ENCODE results near the gene WWTR1.

WWTR1 gene

DNA sequence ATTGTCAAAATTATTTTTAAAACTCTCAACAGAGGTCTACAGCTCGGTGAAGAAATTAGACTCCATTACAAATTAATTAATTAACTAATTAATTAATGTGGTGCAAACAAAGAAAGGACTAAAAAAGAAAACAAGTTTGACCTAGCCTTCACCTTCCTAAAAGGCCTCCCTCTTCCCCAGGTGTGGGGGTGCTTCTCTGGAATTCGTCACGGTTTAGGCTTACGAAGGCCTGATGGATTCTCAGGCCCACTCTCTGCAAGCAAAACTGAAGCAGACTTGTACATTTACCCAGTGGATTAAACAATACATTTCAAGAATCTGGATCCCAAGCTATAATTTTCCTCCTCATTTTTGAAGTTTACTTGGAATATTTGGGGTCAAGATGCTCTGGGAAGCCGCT is 94.7 kb downstream of the WWTR1 start:
- DNase-seq, result no peak

DNA sequence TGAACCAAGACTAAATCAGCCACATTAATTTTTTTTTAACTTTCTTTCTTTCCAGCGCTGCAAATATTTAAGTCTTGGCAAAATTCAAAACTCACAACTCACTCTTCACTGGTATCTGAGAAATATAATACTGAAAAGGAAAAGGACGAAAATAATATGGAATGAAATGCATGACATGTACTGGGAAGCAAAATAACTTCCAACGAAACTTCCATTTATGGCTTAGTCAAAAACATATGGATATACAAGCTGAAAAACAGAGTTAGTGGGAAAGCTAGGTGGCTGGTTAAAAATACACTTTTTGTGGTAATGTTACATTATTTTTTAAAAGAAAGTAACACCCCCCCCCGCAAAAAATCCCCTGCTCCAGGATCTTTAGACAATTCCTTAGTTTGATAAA is 97.2 kb downstream of the WWTR1 start:
- DNase-seq, result no peak

DNA sequence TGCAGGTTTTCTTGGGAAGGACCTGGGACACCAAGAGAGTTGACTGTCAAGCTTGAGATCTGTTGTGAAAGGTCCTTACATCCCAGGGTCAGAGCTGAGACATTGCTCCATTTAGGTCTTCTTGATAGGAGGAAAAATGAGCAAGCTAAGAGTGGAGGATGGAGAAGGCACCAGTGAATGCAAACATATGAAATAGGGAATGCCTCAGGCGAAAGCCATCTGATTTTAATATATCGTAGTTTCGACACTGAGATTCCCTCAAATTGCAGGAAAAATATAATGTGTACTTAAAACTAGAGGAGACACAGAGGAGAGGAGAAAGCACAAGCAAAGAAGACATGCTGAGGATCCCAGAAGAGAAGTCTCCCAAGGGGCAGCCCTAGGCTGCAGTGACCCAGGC is 97.8 kb downstream of the WWTR1 start:
- no peak for DNase-seq

DNA sequence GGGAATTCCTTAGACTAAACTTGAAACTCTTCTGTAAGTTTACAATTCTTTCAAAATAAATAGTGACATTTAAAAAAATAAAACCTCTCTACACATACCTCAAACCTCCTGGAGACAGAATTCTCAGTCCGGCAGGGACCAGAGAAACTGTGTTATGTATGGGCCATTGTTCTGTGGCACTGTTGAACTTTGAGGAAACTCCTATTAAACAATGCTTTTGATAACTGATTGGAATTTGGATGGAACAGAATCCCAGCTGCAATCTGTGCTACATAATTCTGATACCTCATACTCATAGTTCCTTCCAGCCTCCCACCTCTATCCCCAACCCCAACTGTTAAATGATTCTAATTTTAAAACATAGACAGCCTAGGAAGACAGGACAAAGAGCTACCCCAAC is 98.3 kb downstream of the WWTR1 start:
- no peak for DNase-seq

DNA sequence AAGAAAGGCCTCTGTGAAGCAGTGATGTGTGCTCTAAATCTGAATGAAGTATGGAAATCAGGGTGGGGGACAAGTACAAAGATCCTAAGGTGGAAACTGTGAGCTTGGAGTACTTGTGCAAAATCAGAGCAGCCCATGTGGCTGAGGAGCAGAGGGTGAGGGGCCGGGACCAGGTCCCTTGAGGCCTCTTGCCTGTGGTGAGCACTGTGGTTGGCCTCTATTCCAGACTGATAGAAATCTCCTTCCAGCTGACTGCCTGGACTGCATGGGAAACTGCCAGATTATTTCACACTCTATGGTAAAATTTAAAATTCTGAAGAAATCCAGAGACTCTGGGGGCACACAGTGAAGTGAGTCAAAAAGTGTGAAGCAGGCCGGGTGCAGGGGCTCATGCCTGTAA is 101.9 kb downstream of the WWTR1 start:
- DNase-seq, result no peak

DNA sequence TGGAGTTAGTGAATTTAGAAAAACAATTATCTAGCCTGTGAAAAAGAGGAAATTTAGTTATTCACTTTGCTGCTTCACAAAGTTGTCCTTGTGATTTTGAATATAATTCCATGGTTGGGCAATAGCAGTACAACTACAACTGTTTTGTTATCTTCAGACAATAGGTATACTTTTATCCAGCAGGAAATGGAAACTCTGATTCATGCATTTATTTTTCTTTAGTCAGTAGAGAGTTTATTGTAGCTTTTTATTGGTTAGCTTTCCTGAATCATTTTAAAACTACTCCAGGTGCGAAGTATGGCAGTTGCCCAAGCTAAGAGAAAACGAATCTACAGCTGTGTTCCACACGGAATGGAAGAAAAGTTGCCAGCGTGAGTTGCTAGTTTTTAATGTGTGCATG is 103.0 kb downstream of the WWTR1 start:
- DNase-seq, result no peak

DNA sequence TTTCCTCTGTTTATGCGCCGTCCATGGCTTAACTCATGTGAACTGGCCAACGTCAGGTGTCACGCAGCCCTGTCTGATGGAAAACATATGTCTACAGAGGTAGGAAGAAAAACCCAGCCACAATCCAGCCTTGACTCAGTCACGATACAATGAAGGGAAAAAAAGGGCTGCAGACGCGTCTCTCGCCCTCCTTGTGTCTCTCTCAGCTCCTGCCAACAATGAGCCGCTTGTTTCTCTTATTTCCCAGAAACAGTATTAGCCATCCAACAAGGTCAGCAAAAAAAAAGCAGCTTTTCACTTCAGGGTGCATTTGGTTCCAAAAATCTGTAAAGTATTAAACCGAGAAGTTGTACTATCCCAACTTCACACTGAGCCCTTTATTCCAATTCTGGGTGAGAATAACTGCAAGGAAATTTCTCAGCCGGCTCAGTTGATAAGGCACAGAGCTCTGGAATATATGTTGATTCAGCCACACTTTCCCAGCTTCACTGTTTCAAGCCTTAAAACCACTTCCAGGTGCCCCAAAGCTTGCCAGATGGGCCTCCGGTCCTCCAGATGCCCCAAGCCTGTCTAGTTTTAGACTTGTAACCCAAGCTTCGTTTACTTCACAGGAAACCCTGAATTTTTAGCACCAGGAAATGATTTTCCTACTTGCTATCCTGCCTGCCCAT is 103.9 kb downstream of the WWTR1 start:
- no peak for DNase-seq

DNA sequence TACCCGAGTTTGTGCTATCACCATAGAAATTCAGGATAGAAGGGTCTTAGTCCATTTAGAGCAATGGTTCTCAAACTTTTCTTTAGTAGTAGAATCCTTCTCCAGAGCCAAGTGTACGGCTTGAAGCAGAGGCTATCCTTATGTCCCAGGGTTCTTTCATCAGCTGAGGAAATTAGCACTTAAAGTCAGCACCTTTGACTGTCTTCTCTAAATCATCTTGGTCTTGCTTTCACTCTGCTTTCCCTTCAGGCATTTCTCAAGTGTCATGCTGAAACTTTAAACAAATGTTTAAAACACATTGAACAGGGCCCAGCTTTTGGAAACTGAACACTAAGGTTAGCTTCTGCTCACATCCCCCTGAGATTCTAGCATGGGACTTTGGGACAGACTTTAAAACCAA is 105.1 kb downstream of the WWTR1 start:
- no peak for DNase-seq

DNA sequence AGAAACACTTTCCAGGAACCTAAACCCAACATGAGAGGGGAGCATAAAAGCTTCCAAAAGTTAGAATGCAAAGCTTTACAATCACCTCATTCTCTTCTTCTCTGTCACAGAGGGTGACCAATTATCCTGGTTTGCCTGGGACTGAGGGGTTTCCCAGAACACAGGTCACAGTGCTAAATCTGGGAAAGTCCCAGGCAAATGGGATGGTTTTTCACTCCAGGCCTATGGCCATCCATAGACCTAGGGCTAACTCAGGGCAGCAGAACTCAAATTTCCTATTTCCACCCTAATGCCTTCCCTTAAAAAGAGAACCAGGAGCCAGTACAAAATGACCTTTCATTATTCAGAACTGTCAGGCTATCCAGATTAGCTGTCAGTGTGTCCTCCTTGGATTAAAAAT is 106.3 kb downstream of the WWTR1 start:
- no peak for DNase-seq

DNA sequence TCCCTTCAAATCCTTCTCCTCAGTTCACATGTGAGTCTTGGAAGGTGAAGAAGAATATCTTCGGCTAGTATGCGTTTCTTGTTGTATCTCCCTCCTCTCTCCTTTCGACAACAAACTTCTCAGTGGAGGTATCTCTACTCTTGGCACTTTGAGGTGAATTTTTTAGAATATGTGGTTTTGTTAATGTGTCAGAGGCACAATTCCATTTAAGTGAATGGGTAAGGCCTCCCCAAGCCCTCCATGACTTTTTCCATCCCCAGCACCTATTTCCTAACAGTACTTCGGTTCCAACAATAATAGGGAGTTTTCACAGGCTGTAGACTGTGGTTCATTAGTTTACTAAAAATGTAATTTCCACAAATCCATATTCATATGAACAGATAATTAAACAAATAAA is 109.2 kb downstream of the WWTR1 start:
- DNase-seq, result no peak

DNA sequence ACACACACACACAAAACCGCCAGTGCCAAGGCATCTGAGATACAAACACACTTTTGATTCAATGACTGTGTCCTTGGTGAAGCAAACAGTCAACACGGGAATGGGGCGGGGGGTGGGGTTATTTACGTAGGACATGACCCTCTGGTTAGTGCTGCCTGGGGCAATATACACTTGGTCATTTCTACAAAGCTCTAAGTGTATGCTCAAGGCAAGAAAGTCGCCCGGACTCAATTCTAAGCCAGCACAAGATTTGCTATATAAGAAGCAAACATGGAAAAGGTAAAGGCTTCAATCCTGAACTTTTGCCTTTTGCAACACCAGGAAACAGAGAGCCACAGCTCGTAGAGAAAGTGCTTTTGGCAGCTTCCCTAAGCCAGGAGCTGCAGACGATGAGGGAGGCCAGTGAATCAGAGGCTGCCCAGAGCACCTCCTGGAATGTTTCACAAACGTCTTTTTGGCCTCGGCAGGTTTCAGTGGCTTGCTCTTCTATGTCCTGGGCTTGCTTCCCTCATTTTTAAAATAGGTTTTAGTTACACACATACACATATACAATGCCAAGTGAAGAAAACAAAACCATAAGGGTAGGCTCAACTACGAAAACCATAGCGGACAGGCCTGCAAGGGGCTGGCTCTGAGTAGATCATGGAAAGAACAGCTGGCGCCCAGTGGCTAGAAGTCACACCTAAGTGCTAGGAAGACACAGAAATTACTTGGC is 109.7 kb downstream of the WWTR1 start:
- no peak for DNase-seq

DNA sequence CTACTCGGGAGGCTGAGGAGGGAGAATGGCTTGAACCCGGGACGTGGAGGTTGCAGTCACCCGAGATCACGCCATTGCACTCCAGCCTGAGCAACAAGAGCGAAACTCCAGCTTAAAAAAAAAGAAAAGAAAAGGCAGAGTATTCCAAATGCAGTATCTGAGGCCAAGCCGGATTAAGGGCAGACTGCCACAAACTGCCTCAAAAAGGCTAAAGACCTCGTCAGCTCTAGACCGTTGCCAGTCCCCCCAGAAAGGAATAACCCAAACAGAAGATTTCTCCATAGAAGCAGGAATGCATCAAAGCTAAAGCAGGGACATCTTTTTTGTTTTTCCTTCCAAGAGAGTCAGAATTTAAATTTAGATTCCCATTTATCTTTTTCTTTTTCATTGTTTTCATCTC is 110.4 kb downstream of the WWTR1 start:
- DNase-seq, result no peak

DNA sequence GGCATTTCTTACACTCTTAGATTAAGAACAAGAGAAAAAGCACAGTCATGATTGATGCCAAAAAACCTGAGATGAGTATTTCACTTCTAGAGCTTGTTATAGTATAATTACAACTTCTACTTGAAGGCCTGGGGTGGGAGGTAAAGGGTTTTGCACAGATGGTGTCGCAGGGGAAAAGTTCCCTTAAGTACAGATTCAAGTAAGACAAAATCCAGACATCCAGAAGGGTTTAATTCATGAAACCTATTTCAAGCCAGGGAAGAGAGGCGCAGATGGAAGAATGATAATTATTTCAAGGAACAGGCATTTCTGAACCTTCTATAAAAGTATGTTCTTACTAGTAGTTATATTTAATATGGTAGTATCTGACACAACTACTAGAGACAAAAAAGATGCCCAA is 112.8 kb downstream of the WWTR1 start:
- no peak for DNase-seq

DNA sequence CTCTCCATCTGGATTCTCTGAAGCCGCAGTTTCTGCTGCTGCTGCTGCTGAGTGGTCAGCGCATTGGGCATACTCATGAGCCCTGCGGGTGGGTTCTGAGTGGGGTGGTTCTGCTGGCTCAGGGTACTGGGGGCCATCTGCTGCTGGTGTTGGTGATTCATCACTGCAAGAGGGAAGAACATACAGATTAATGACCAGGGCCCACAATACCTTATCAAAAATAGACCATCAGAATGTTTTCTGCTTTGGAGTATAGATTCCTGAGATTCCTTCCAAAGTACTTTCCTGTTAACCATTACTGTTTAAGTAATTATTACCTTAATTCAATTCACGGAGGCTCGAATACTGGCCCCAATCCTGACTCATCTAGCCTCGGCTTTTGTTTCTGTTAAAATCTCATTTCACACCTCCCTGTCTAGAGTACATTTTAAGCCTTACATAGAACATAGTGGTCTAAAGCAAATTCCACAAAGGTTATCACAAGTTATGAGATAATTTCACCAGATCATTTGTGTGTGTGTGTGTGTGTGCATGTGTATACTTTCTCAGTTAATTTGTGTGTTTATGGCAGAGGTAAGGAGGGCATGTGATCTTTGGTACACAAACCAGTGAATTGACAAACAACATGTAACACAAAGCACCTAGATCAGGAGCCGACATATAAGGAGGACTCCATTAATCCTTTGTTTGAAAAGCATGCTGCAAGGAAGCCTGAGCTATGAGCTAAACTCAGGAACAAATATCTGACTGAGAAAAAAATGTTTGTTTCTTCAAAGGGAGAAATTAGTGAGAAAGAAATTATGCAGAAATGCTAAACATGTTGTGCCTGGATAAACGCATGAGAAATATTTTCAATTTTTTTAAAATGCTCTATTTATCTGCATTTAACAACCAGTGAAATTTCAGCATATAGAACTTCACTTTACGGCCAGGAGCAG is 115.2 kb downstream of the WWTR1 start:
- DNase-seq, result no peak

DNA sequence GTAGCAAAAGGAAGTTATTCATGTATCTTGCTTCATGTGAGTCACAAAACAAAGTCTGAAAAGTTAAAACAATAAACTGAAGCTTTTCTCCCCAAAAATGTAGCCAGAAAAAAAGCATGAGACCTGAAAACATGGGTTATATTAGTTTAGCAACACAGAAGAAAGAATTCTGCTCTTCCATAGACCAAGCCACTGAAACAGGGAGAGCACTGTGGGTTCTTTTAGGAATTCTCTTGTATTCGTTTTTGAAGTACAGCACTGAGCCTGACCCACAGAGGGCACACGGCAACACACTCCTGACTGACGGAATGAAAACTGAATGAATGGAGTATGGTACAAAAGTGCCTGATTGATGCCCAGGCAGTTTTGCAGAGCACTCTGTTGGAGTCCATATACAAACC is 116.7 kb downstream of the WWTR1 start:
- no peak for DNase-seq

DNA sequence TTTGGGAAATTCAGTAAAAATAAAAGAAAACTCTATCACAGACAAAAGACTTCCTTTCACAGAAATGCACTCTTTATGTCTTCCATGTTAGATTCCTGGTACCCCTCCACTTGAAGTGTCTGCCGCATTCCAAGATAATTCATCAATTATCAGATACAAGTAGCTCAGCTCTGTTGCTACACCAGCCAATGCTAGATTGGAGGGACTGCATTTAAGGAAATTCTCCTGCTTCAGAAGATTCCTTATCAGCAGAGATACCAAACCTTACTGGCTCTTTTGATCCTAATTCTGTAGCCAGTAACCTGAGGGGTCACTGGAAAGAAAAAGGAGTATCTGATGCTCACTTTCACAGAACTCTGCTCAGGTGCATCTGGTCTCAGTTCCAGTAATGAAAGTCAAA is 119.5 kb downstream of the WWTR1 start:
- DNase-seq, result no peak

DNA sequence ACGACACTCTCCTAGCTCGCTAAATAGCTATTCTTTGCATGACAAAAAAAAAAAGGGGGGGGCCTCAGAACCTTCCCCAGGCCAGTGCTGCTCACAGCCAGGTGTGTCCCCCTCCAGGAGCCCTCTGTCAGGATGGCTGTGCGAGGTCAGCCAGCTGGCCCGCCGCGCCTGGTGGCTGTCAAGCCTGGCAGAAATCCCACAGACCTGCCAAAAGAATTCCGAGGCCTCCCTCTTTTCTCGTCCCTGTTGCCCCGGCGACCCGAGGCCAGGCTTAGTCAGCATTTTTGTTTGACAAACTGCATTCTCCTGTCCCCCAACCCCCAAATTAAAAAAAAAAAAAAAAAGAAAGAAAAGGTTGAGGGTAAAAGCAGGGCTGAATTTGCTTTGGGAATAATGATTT is 121.4 kb downstream of the WWTR1 start:
- no peak for DNase-seq

DNA sequence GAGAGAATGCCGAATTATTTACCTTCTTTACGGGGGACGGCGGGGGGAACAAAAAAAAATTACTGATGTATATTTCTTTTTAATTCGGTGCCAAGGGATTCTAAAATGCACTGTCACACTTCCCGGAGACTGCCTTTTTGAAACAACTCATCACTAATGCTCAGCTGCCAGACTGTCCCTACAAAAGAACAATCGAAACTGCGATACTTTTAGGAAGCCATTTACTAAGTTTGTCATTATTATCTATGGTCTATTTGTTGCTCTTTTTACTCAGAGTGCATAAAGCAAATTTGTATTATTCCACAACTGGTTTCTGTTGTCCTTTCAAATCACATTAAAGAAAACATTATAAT is 122.5 kb downstream of the WWTR1 start:
- no peak for DNase-seq

DNA sequence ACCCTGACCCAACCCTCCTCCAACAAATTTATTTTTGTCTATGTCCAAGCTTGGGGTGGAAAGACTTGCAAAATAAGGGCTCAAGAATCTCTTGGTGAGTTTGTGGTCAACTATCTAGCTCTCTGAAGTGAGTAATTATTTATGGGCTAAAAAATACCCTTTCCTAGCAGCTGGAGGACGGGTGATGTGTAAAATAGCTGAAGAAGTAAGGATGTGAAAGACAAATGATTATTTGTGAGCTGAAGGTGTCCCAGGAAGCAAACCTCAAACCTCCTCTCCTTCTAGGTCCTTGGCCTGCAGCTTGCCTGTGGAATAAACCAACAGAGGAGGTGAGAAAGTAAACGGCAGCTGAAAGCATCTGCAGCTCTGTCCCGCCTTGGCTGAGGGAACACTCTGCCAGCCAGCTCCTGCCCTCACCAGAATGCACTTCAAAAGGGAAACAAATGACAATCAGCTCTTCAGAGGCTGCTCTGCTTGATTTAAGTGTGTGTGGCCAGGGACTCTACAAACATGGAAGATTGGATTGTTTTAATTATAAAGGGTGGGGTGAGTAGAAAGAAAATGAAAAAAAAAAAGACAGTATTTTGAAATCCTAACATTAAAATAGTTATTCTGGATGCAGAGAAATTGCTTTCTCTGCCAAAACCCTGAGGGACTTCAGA is 123.0 kb downstream of the WWTR1 start:
- peak; percentile 62 for DNase-seq

DNA sequence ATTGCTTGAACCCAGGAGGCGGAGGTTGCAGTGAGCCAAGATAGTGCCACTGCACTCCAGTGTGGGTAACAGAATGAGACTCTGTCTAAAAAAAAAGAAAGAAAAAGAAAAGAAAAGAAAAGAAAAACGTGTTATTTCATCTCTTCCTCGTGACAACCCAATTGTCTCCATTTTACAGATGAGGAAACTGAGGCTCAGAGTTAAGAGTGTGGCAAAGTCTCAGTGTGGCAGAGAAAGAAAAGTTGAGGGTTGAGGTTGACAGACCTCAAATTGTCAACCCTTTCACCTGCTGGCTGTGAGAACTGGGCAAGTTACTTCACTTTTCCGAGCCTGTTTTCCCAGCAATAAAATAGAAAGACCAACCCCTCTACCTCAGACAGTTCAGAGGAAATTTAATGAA is 123.7 kb downstream of the WWTR1 start:
- DNase-seq, result no peak

DNA sequence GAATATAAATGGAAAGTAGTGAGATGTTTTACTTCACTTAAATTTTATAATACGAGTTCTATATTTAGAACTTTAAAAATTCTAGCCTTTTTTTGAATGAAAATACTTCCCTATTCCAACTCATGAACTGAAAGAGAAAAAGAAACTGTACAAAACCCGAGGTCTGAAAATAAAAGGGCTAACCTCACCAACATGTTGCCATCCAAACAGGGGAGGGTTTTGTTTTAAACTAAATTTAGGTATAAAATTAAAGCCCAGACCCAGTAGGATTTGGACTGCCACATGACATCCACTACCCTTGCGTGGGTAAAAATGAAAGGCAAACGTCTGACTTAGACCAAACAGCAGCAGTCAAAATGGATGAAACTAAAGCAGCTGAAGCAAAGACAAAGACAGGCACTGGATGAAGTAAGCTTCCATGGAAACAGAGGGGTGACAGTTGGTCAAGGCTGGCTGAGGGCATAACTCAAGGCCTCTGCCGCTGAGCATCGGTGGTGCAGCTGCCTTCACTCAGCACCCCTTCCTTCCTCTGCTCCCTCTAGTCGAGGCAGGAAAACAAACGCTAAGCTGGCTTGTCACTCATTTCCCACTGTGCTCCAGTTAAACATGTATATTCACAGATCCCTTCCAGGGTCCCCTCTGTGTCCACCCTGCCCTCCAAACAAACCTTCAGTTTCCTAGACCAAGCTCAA is 125.2 kb downstream of the WWTR1 start:
- DNase-seq, result no peak

DNA sequence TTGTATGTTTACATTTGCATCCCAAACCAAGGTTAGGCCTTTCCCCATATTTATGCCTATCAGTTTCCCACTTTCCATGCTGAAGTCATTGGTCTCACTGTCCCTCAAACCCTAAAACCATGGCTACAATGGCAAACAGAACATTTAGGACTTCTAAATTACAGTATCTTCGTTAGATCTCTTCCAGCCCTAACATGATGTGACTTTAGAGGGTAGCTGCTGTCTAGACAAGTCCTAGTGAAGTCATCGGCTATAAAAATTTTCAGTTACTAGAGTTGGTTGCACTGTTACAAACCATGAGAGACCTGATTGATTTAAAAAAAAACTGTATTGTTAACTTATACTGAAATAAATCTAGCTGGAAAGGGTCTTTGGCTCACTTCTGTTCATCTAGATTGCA is 128.7 kb downstream of the WWTR1 start:
- no peak for DNase-seq

DNA sequence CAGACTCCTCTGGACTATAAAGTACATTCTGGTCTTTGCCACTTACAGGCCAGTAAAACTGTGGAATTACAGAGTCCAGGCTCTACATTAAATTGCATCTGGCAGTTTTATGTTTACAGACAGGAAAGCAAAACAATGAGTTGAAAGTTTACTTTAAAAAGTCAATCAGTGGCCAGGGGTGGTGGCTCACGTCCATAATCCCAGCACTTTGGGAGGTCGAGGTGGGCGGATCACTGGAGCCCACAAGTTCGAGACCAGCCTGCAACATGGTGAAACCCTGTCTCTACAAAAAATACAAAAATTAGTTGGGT is 129.5 kb downstream of the WWTR1 start:
- DNase-seq, result no peak
